ENCODE results near the gene GPR89A.
"Not testable (repeated sequence)": the region's sequence is repeated elsewhere in the genome, so short reads cannot be mapped to it uniquely, and the experiment has no call there.

Gene GPR89A

DNA sequence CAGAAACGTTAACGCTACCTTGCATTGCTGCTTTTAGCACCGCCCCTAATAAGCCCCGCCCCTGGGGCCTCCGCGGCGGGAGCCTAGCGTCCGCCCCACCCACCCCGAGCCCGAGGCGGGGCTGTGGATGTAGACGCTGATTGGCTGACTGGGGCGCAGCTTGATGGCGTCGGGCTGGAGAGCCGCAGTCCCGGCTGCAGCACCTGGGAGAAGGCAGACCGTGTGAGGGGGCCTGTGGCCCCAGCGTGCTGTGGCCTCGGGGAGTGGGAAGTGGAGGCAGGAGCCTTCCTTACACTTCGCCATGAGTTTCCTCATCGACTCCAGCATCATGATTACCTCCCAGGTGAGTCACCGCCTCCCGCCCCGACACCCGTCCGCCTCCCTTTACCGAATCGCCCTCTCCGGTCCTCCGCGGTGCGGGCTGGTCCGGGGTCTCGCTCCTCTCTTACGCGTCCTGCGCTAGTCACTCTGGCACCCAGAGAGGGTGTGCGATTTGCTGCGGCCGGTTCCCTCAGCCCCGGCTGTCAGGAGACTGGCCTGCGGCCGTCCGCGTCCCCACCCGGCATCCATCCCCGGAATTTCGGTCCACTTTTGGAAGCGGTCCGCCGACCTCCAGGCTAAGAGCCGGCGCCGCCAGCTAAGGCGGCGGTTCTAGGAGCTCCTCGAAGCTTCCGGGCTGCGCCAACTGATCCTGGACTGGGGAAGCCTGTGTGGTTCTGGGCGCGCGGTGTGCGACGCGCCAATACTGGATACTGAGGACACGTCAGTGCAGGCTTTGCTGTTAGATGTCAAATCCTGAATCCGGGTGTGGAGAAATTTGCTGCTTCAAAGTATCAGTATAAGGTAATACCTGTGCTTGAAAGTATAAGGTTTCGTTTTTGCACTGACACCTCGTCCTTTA lies at the start of gene GPR89A:
TSS of gene GPR89A (plus strand) at position 156 of the 901 bp plus-strand sequence. CDS start at position 302, 146 bp downstream.
- peak within 1 kb of the TSS; percentile 91 for H3K9ac ChIP-seq (ENCODE audit: low read depth, low read length)
- H3K36me3 ChIP-seq (ENCODE audit: insufficient read depth, low read length); H3K9me3 ChIP-seq (ENCODE audit: control insufficient read depth, insufficient read depth, low read length); H3K4me1 ChIP-seq (ENCODE audit: insufficient read depth, low read length): not testable (repeated sequence)

- H3K9ac ChIP-seq (ENCODE audit: low read depth, low read length); H3K9me3 ChIP-seq (ENCODE audit: control insufficient read depth, insufficient read depth, low read length); H3K4me1 ChIP-seq (ENCODE audit: insufficient read depth, low read length); H3K36me3 ChIP-seq (ENCODE audit: insufficient read depth, low read length): not testable (repeated sequence)
Observed at GRCh38 chr1:145586820-145587219, 21.0 kb upstream of the GPR89A start.

- H3K4me1 ChIP-seq (ENCODE audit: insufficient read depth, low read length); H3K36me3 ChIP-seq (ENCODE audit: insufficient read depth, low read length); H3K9me3 ChIP-seq (ENCODE audit: control insufficient read depth, insufficient read depth, low read length); H3K9ac ChIP-seq (ENCODE audit: low read depth, low read length): not testable (repeated sequence)
Observed at GRCh38 chr1:145590806-145591205, 17.0 kb upstream of the GPR89A start.

DNA sequence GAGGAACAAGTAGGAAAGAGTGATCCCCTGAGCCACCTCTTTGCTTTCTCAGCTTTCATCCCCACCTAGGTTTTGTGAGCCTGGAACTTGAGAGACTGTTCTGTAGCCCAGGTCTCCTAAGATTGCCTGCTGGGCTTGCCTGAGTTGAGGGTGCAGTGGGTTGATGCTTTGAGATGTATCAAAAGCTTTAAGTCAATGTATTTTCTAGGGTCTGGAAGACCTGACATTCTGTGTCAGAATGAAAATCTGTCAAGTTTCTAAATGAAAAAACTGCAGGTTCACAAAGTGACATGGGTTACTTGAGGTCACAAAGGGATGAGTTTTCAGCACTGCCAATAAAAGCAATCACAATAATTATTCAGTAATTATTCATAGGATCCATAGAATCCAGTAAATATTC lies 15.4 kb upstream of the GPR89A start:
- not testable (repeated sequence) for H3K36me3 ChIP-seq (ENCODE audit: insufficient read depth, low read length); H3K4me1 ChIP-seq (ENCODE audit: insufficient read depth, low read length); H3K9ac ChIP-seq (ENCODE audit: low read depth, low read length); H3K9me3 ChIP-seq (ENCODE audit: control insufficient read depth, insufficient read depth, low read length)

- not testable (repeated sequence) for H3K36me3 ChIP-seq (ENCODE audit: insufficient read depth, low read length); H3K9ac ChIP-seq (ENCODE audit: low read depth, low read length); H3K4me1 ChIP-seq (ENCODE audit: insufficient read depth, low read length); H3K9me3 ChIP-seq (ENCODE audit: control insufficient read depth, insufficient read depth, low read length)
Observed at GRCh38 chr1:145595421-145595820, 12.4 kb upstream of the GPR89A start.

GRCh38 chr1:145596236-145596635 lies 11.6 kb upstream of the GPR89A start:
- not testable (repeated sequence) for H3K4me1 ChIP-seq (ENCODE audit: insufficient read depth, low read length); H3K9me3 ChIP-seq (ENCODE audit: control insufficient read depth, insufficient read depth, low read length); H3K36me3 ChIP-seq (ENCODE audit: insufficient read depth, low read length); H3K9ac ChIP-seq (ENCODE audit: low read depth, low read length)

- not testable (repeated sequence) for H3K4me1 ChIP-seq (ENCODE audit: insufficient read depth, low read length); H3K9me3 ChIP-seq (ENCODE audit: control insufficient read depth, insufficient read depth, low read length); H3K9ac ChIP-seq (ENCODE audit: low read depth, low read length)
Observed at GRCh38 chr1:145599426-145599825, 8.4 kb upstream of the GPR89A start.

GRCh38 chr1:145601593-145601992 lies 6.2 kb upstream of the GPR89A start:
- H3K9me3 ChIP-seq (ENCODE audit: control insufficient read depth, insufficient read depth, low read length) = no peaks in the 10 kb centered on the region
- no peak overlapping the region for H3K9ac ChIP-seq (ENCODE audit: low read depth, low read length)
- H3K4me1 ChIP-seq (ENCODE audit: insufficient read depth, low read length) = peaks cover 4% of the 10 kb centered on the region; the same call in 1 of the 2 replicates
- H3K36me3 ChIP-seq (ENCODE audit: insufficient read depth, low read length) = no peaks in the 10 kb centered on the region

More at GRCh38 chr1:145599426-145599825, 8.4 kb upstream of the GPR89A start:
- not testable (repeated sequence) for H3K36me3 ChIP-seq (ENCODE audit: insufficient read depth, low read length)

GRCh38 chr1:145606840-145607239 lies 948 bp upstream of the GPR89A start:
- not testable (repeated sequence) for H3K36me3 ChIP-seq (ENCODE audit: insufficient read depth, low read length); H3K4me1 ChIP-seq (ENCODE audit: insufficient read depth, low read length); H3K9ac ChIP-seq (ENCODE audit: low read depth, low read length); H3K9me3 ChIP-seq (ENCODE audit: control insufficient read depth, insufficient read depth, low read length)

DNA sequence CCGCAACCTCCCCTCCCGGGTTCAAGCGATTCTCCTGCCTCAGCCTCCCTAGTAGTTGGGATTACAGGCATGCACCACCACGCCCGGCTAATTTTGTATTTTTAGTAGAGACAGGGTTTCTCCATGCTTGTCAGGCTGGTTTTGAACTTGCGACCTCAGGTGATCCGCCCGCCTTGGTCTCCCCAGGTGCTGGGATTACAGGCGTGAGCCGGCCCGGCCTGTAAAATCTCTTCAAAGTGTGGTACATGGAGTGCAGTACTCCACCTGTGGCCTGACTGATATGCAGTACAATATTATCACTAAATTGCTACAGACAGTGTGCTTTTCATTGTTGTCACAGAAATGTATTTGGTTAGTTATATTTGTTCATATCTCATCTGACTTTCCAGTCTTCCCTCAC lies 499 bp upstream of the GPR89A start:
- not testable (repeated sequence) for H3K9me3 ChIP-seq (ENCODE audit: control insufficient read depth, insufficient read depth, low read length); H3K36me3 ChIP-seq (ENCODE audit: insufficient read depth, low read length); H3K4me1 ChIP-seq (ENCODE audit: insufficient read depth, low read length); H3K9ac ChIP-seq (ENCODE audit: low read depth, low read length)

DNA sequence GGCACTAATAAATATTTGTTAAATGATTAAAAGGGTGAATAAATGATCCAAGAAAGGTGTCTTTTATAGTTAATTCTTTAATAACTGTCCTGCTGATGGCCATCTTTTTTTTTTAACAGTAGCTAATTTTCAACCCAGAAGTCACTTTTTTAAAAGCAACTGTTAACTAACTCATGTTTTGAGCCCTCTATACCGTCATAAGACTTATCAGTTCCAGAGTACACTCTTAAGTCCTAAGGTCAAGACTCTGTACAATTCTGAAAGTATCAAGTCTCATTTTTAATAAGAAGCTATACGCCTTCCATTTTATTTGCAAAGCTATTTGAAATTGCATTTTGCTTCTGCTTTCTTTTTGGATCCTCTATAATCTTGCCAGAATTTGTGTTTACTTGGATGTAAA lies 3.0 kb downstream of the GPR89A start:
- not testable (repeated sequence) for H3K4me1 ChIP-seq (ENCODE audit: insufficient read depth, low read length); H3K9me3 ChIP-seq (ENCODE audit: control insufficient read depth, insufficient read depth, low read length); H3K36me3 ChIP-seq (ENCODE audit: insufficient read depth, low read length); H3K9ac ChIP-seq (ENCODE audit: low read depth, low read length)

GRCh38 chr1:145620073-145620472 lies 12.3 kb downstream of the GPR89A start:
- H3K36me3 ChIP-seq (ENCODE audit: insufficient read depth, low read length); H3K4me1 ChIP-seq (ENCODE audit: insufficient read depth, low read length); H3K9ac ChIP-seq (ENCODE audit: low read depth, low read length); H3K9me3 ChIP-seq (ENCODE audit: control insufficient read depth, insufficient read depth, low read length): not testable (repeated sequence)

GRCh38 chr1:145622177-145622576 lies 14.4 kb downstream of the GPR89A start:
- H3K36me3 ChIP-seq (ENCODE audit: insufficient read depth, low read length); H3K4me1 ChIP-seq (ENCODE audit: insufficient read depth, low read length); H3K9ac ChIP-seq (ENCODE audit: low read depth, low read length): not testable (repeated sequence)

GRCh38 chr1:145636237-145636636 lies 28.4 kb downstream of the GPR89A start:
- not testable (repeated sequence) for H3K9me3 ChIP-seq (ENCODE audit: control insufficient read depth, insufficient read depth, low read length); H3K9ac ChIP-seq (ENCODE audit: low read depth, low read length)

More at GRCh38 chr1:145622177-145622576, 14.4 kb downstream of the GPR89A start:
- H3K9me3 ChIP-seq (ENCODE audit: control insufficient read depth, insufficient read depth, low read length) = not testable (repeated sequence)

DNA sequence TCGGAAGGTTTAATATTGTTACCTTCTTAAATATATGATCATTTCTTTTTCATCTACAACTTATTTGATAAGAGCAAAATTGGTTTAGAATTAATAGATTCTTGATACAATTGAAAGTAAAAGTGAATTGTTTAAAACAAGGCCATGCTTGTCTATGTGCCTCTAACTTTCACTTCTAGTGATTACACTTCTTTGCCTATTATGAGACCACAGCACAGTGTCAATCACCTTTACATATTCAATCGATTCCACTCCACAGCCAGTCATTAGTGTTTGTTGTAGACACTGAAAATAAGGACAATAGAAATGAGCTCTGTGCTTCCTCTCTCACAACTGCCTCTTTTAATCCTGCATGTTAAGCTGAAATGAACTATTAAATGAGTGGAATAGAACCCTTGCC lies 34.1 kb downstream of the GPR89A start:
- not testable (repeated sequence) for H3K4me1 ChIP-seq (ENCODE audit: insufficient read depth, low read length)

More at GRCh38 chr1:145636237-145636636, 28.4 kb downstream of the GPR89A start:
- H3K36me3 ChIP-seq (ENCODE audit: insufficient read depth, low read length); H3K4me1 ChIP-seq (ENCODE audit: insufficient read depth, low read length): not testable (repeated sequence)

More for the DNA sequence above, 34.1 kb downstream of the GPR89A start:
- H3K9ac ChIP-seq (ENCODE audit: low read depth, low read length); H3K36me3 ChIP-seq (ENCODE audit: insufficient read depth, low read length); H3K9me3 ChIP-seq (ENCODE audit: control insufficient read depth, insufficient read depth, low read length): not testable (repeated sequence)
